Caco-2 (cell line): ENCODE data around the gene TMED5. TPM values are rescaled to one million over a fixed set of nuclear protein-coding genes. Genes with fewer than 3 reads are reported as not detected.

Source experiments
- BruUV-seq: library from RNA; stranded (reverse); fragments of 400-500 nt; replicated peaks from 2 replicates; lab custom pipeline; 2021; lab: Mats Ljungman, UMichigan
- CTCF ChIA-PET: fragments of 300-600 bp; sonication (Branson Sonifier 250); formaldehyde crosslinking; loops from one replicate; lab custom pipeline; 2022; ENCODE audit warnings: antibody characterized with exemption; lab: Charles Lee
- POLR2A ChIA-PET: fragments of 300-600 bp; sonication (Branson Sonifier 250); formaldehyde crosslinking; loops from one replicate; lab custom pipeline; 2022; ENCODE audit warnings: antibody characterized with exemption; lab: Charles Lee
- DNase-seq, 2 experiments: peaks; one replicate each; pipeline versions ENCODE4 v3.0.0 to v3.0.0-alpha.2; 2020 to 2022
- H3K27me3 ChIP-seq: replicated peaks from 2 replicates; pipeline ENCODE4 v1.6.0; 2011; ENCODE audit warnings: low read length; ENCODE audit not compliant: control insufficient read depth, insufficient read depth
- H3K36me3 ChIP-seq: 2 replicates; pipeline ENCODE4 v1.5.1; 2011; ENCODE audit warnings: low read length; ENCODE audit not compliant: control insufficient read depth, insufficient read depth
- H3K4me1 ChIP-seq: fragments of 250-450 bp; sonication (Bioruptor Pico); 2 replicates; pipeline ENCODE4 v1.5.1; 2020; ENCODE audit warnings: mild to moderate bottlenecking
- H3K4me3 ChIP-seq: 2 replicates; pipeline ENCODE4 v1.5.1; 2011; ENCODE audit warnings: low read depth, mild to moderate bottlenecking, control low read depth, low read length
- H3K9me3 ChIP-seq: fragments of 250-450 bp; sonication (Bioruptor Pico); 2 replicates; pipeline ENCODE4 v1.5.1; 2020; ENCODE audit warnings: mild to moderate bottlenecking, moderate library complexity
- H3K27ac Mint-ChIP-seq: one replicate; pipeline ENCODE4 v1.8.0; 2022; ENCODE audit warnings: mixed read lengths; ENCODE audit not compliant: unreplicated experiment
- H3K27me3 Mint-ChIP-seq: one replicate; pipeline ENCODE4 v1.8.0; 2022; ENCODE audit warnings: mixed read lengths; ENCODE audit not compliant: insufficient read depth, unreplicated experiment
- H3K36me3 Mint-ChIP-seq: one replicate; pipeline ENCODE4 v1.8.0; 2022; ENCODE audit warnings: mild to moderate bottlenecking, mixed read lengths; ENCODE audit not compliant: insufficient read depth, unreplicated experiment
- H3K4me1 Mint-ChIP-seq: one replicate; pipeline ENCODE4 v1.8.0; 2022; ENCODE audit warnings: low read depth, mixed read lengths; ENCODE audit not compliant: unreplicated experiment
- H3K4me3 Mint-ChIP-seq: one replicate; pipeline ENCODE4 v1.8.0; 2022; ENCODE audit warnings: mild to moderate bottlenecking, moderate library complexity, mixed read lengths; ENCODE audit not compliant: unreplicated experiment
- H3K9me3 Mint-ChIP-seq: one replicate; pipeline ENCODE4 v1.8.0; 2022; ENCODE audit warnings: mixed read lengths; ENCODE audit not compliant: unreplicated experiment
- intact Hi-C: fragments of 100-400 bp; cut with micrococcal nuclease; formaldehyde crosslinking; loops from one replicate; pipeline ENCODE4 v1.10.0; 2022; ENCODE audit not compliant: unreplicated experiment
- total RNA-seq: library from RNA; stranded (reverse); gene quantifications from 2 replicates; pipeline ENCODE4 v1.2.3, GENCODE V29; 2022
- TF ChIP-seq, protein P1 (sequence below), 2 experiments: fragments of 200-600 bp in 1 of 2; IDR thresholded peaks; 1 replicate in 1 of 2; 2 replicates in 1 of 2; pipeline versions ENCODE4 v1.5.1 to v1.8.0; 2011 to 2022; ENCODE audit warnings: antibody characterized with exemption in 1 of 2, control low read depth in 1 of 2, inconsistent platforms in 1 of 2, low read depth in 1 of 2, low read length in 1 of 2, mild to moderate bottlenecking in 1 of 2, moderate library complexity in 1 of 2; ENCODE audit not compliant: insufficient read depth in 1 of 2, severe bottlenecking in 1 of 2, unreplicated experiment in 1 of 2

TMED5 gene
- total RNA-seq, 1 experiment from 2014 or later, result 52.6 TPM

DNA sequence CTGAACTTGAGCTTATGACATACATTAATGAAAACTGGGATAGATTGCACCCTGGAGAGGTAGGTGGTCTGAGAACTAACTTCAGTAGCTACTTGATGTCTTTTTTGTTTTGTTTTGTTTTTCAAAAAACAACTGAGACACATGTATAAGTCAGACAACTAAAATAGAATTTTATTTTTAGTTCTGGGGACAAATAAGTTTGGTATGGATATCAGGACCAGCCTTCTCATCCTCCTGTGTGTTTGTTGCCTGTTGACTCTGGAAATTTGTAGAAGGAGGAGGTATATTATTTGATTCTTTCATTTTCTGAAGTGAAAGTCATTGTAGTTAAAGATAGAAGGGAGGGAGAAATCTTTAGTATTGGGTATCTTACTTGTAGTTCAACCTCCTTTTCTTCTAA, 59.6 kb downstream of the TMED5 start:
- no TSS peak for BruUV-seq
- intact Hi-C loops, result no loop called here
- Histone ChIP-seq H3K9me3 (no peaks in the 10 kb centered on the region), H3K36me3 (no peaks in the 10 kb centered on the region), H3K27me3 (no peaks in the 10 kb centered on the region), H3K4me3 (no peak overlapping the region), H3K4me1 (no peaks in the 10 kb centered on the region)
- Mint-ChIP-seq H3K36me3 (peaks cover 29% of the 10 kb centered on the region), H3K27me3 (no peaks in the 10 kb centered on the region), H3K4me1 (no peaks in the 10 kb centered on the region), H3K27ac (no peak overlapping the region), H3K4me3 (no peak overlapping the region), H3K9me3 (no peaks in the 10 kb centered on the region)
- TF ChIP-seq, protein P1, sequence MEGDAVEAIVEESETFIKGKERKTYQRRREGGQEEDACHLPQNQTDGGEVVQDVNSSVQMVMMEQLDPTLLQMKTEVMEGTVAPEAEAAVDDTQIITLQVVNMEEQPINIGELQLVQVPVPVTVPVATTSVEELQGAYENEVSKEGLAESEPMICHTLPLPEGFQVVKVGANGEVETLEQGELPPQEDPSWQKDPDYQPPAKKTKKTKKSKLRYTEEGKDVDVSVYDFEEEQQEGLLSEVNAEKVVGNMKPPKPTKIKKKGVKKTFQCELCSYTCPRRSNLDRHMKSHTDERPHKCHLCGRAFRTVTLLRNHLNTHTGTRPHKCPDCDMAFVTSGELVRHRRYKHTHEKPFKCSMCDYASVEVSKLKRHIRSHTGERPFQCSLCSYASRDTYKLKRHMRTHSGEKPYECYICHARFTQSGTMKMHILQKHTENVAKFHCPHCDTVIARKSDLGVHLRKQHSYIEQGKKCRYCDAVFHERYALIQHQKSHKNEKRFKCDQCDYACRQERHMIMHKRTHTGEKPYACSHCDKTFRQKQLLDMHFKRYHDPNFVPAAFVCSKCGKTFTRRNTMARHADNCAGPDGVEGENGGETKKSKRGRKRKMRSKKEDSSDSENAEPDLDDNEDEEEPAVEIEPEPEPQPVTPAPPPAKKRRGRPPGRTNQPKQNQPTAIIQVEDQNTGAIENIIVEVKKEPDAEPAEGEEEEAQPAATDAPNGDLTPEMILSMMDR (IDR thresholded peaks at IDR 0.05; ENCODE audit: insufficient read depth in 1 of 2, low read depth in 1 of 2, low read length in 1 of 2, severe bottlenecking in 1 of 2, unreplicated experiment in 1 of 2), result no peak
- CTCF ChIA-PET, result no interaction called here
- no peak for DNase-seq
- POLR2A ChIA-PET, result no interaction called here

DNA sequence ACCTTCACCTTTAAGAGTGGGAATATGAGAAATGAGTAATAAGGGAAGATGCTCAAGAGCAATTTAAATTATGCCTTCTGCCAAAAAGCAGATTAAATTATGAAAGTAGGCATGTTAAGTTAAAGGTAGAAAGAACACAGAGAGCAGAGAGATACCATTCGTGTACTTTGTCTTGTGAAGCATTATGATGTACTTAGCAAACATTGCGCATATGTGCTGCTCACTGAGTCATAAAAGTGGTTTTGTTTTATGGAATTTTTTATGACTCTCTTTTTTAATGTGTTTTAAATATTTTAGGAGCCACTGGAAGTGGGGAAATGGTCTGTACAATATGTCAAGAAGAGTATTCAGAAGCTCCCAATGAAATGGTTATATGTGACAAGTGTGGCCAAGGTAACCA, 65.8 kb downstream of the TMED5 start:
- H3K27me3 Mint-ChIP-seq, result no peaks in the 10 kb centered on the region
- no TSS peak for BruUV-seq
- ChIA-PET POLR2A (no interaction called here), CTCF (no interaction called here)
- no peak overlapping the region for H3K27ac Mint-ChIP-seq
- DNase-seq, result no peak
- H3K4me1 Mint-ChIP-seq, result peaks cover 21% of the 10 kb centered on the region
- H3K4me1 ChIP-seq, result peaks cover 13% of the 10 kb centered on the region
- no peaks in the 10 kb centered on the region for H3K9me3 Mint-ChIP-seq
- intact Hi-C loops, result no loop called here
- no peaks in the 10 kb centered on the region for H3K36me3 ChIP-seq
- no peaks in the 10 kb centered on the region for H3K27me3 ChIP-seq
- H3K9me3 ChIP-seq, result no peaks in the 10 kb centered on the region
- TF ChIP-seq, protein P1 (IDR thresholded peaks at IDR 0.05; ENCODE audit: insufficient read depth in 1 of 2, low read depth in 1 of 2, low read length in 1 of 2, severe bottlenecking in 1 of 2, unreplicated experiment in 1 of 2), result no peak
- no peak overlapping the region for H3K4me3 Mint-ChIP-seq
- H3K4me3 ChIP-seq, result no peak overlapping the region
- peaks cover 37% of the 10 kb centered on the region for H3K36me3 Mint-ChIP-seq

DNA sequence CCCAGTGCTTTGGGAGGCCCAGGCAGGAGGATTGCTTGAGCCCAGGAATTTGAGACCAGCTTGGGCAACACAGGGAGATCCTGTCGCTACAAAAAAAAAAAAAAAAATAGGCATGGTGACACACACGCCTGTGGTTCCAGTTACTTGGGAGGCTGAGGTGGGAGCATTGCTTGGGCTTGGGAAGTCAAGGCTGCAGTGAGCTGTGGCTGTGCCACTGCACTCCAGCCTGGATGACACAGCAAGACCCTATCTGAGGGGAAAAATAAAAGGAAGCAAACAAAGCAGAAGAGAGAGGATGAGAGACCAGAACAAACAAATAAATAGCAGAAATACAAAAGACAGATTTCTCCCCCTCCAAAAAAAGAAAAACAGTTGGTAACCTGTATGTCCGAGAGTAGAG, 67.1 kb downstream of the TMED5 start:
- H3K4me3 ChIP-seq, result no peak overlapping the region
- Mint-ChIP-seq H3K4me3 (no peak overlapping the region), H3K36me3 (peaks cover 33% of the 10 kb centered on the region), H3K27me3 (no peaks in the 10 kb centered on the region), H3K4me1 (peaks cover 21% of the 10 kb centered on the region), H3K9me3 (no peaks in the 10 kb centered on the region), H3K27ac (no peak overlapping the region)
- intact Hi-C loops, result no loop called here
- H3K36me3 ChIP-seq, result no peaks in the 10 kb centered on the region
- CTCF ChIA-PET, result no interaction called here
- TF ChIP-seq, protein P1 (IDR thresholded peaks at IDR 0.05; ENCODE audit: insufficient read depth in 1 of 2, low read depth in 1 of 2, low read length in 1 of 2, severe bottlenecking in 1 of 2, unreplicated experiment in 1 of 2), result no peak
- POLR2A ChIA-PET, result no interaction called here
- no TSS peak for BruUV-seq
- no peaks in the 10 kb centered on the region for H3K9me3 ChIP-seq
- no peaks in the 10 kb centered on the region for H3K27me3 ChIP-seq
- peaks cover 13% of the 10 kb centered on the region for H3K4me1 ChIP-seq
- no peak for DNase-seq
